ENCODE data around the gene SEC31B. TPM values are rescaled to one million over a fixed set of nuclear protein-coding genes. Genes with fewer than 3 reads are reported as not detected.

The SEC31B gene
- total and polyA plus RNA-seq, 2 of the 8 experiments (the other 6 are each of a cell fraction or from before 2014, with no cell fraction given): 4.1 to 5.3 TPM

GRCh38 chr10:100485801-100486495 is 33.7 kb downstream of the SEC31B start:
- Histone ChIP-seq H3K4me3 (ENCODE audit: extremely low read depth in 1 of 4, insufficient read depth in 2 of 4, low read depth in 3 of 4, low read length in 4 of 4) (peak overlapping the region in 1 of 4 experiments; percentile 33; a peak in 2 of 8 replicates), H3K56ac (replicated peaks; ENCODE audit: insufficient read length, low read depth, low read length) (no peak overlapping the region), H3K23me2 (ENCODE audit: low read depth, low read length) (peaks cover 11% of the 10 kb centered on the region), H2AK5ac (ENCODE audit: low read depth, low read length) (peak overlapping the region; percentile 65; the same call in 1 of the 2 replicates), H2BK15ac (ENCODE audit: low read length) (no peak overlapping the region), H3K23ac (ENCODE audit: insufficient read length) (no peak overlapping the region), H3K27me3 (replicated peaks in 1 of 4; ENCODE audit: control insufficient read depth in 3 of 4, extremely low read depth in 1 of 4, insufficient read depth in 3 of 4, low read length in 3 of 4) (peaks cover 81 to 93% (median 90%) of the 10 kb centered on the region in 4 experiments), H2BK120ac (replicated peaks; ENCODE audit: low read depth, low read length) (no peak overlapping the region), H3K27ac (ENCODE audit: low read depth, low read length) (no peak overlapping the region), H2BK12ac (ENCODE audit: low read depth, low read length) (peak overlapping the region; percentile 5; the same call in 1 of the 2 replicates), H4K20me1 (replicated peaks in 1 of 2; ENCODE audit: control insufficient read depth in 1 of 2, insufficient read depth in 2 of 2, low read length in 2 of 2) (peaks cover 21 to 29% of the 10 kb centered on the region in 2 experiments), H3K9ac (replicated peaks in 1 of 4; ENCODE audit: extremely low read depth in 1 of 4, low read depth in 3 of 4, low read length in 3 of 4) (no peak overlapping the region; a peak in 1 of 7 replicates), H3K4me2 (ENCODE audit: insufficient read depth in 1 of 2, low read depth in 2 of 2, low read length in 2 of 2) (peak overlapping the region; percentile 55 to 56), H3K79me2 (ENCODE audit: control insufficient read depth in 1 of 2, insufficient read depth in 2 of 2, low read length in 2 of 2) (no peaks in the 10 kb centered on the region), H3K36me3 (ENCODE audit: control insufficient read depth in 2 of 4, insufficient read depth in 4 of 4, low read length in 3 of 4) (peaks cover 0 to 10% (median 3%) of the 10 kb centered on the region in 4 experiments; a peak in 4 of 8 replicates), H3K4ac (replicated peaks; ENCODE audit: insufficient read length, low read depth, low read length) (no peak overlapping the region), H3K14ac (ENCODE audit: insufficient read length) (no peak overlapping the region), H2AFZ (ENCODE audit: low read length) (no peak overlapping the region), H2BK5ac (ENCODE audit: low read depth, low read length) (no peak overlapping the region), H2BK20ac (ENCODE audit: low read length) (no peak overlapping the region; the same call in 1 of the 2 replicates), H3K79me1 (ENCODE audit: low read depth, low read length) (0 out of 2 replicates have a peak, but pooled peaks cover 2% of the 10 kb centered on the region), H4K8ac (ENCODE audit: extremely low read depth, insufficient read depth, low read length) (no peak overlapping the region), H4K5ac (ENCODE audit: insufficient read length, low read depth, low read length) (no peak overlapping the region), H3K9me3 (ENCODE audit: insufficient read depth in 2 of 2, low read depth in 1 of 2, low read length in 1 of 2) (no peaks in the 10 kb centered on the region), H3K18ac (ENCODE audit: extremely low read depth, low read length) (peak overlapping the region; percentile 68; the same call in 1 of the 2 replicates), H3K4me1 (replicated peaks in 1 of 4; ENCODE audit: control insufficient read depth in 3 of 4, insufficient read depth in 4 of 4, low read length in 3 of 4) (peaks cover 15 to 29% (median 21%) of the 10 kb centered on the region in 4 experiments), H4K91ac (replicated peaks; ENCODE audit: insufficient read length, low read length) (no peak overlapping the region)
- ChIA-PET CTCF (ENCODE audit: partially characterized antibody) (interaction anchor here (0.8 to 10.7 kb wide), 11 partner anchors 9 to 181 kb away, joined by 3 to 163 read pairs (median 3); partner anchors contain the start of gene SEC31B), POLR2A (ENCODE audit: partially characterized antibody) (interaction anchor here (0.9 to 2.5 kb wide), 8 partner anchors 9 to 144 kb away, joined by 3 to 9 read pairs (median 4); no protein-coding TSS in a partner anchor)
- WGBS, 2 experiments (ENCODE audit: extremely low coverage in 1 of 2, insufficient coverage in 1 of 2, insufficient read length in 1 of 2, insufficient replicate concordance in 2 of 2, low coverage in 1 of 2, low lambda C conversion rate in 2 of 2, missing lambda C conversion rate in 1 of 2): 1% methylated on average over 10 of the region's 10 CpGs; no CpG with 5 or more reads in 1 of the 2 experiments
- DNase-seq (ENCODE audit: low read depth in 1 of 2, low spot score in 2 of 2) (peak in 1 of 2 experiments; percentile 54), FAIRE-seq (peak; percentile 86)
- TF ChIP-seq CHD1 (IDR thresholded peaks at IDR 0.05; ENCODE audit: low read depth, low read length): no peak

Data from H1 (cell line).